MM.1S (cell line): ENCODE measurements around the gene LIPI.

Source experiments
- DNase-seq: peaks from one replicate; pipeline ENCODE4 v3.0.0-alpha.2; 2015
- H2AFZ ChIP-seq: fragments of 300-600 bp; sonication (generic); 2 replicates; pipeline ENCODE4 v1.6.0; 2016; ENCODE audit warnings: antibody characterized with exemption, low read length
- H3F3A ChIP-seq: fragments of 300-600 bp; sonication (generic); 2 replicates; pipeline ENCODE4 v1.6.1; 2016; ENCODE audit warnings: mild to moderate bottlenecking, antibody characterized with exemption, low read length, moderate library complexity, mixed read lengths; ENCODE audit not compliant: insufficient read depth
- H3K27ac ChIP-seq: fragments of 300-600 bp; sonication (generic); 2 replicates; pipeline ENCODE4 v1.5.1; 2016; ENCODE audit warnings: mild to moderate bottlenecking, low read length
- H3K27me3 ChIP-seq: fragments of 300-600 bp; sonication (generic); replicated peaks from 2 replicates; pipeline ENCODE4 v1.6.0; 2016; ENCODE audit warnings: low read length; ENCODE audit not compliant: insufficient read depth
- H3K36me3 ChIP-seq: fragments of 300-600 bp; sonication (generic); replicated peaks from 2 replicates; pipeline ENCODE4 v1.6.1; 2016; ENCODE audit warnings: mild to moderate bottlenecking, low read length, mixed read lengths; ENCODE audit not compliant: insufficient read depth
- H3K4me1 ChIP-seq: fragments of 300-600 bp; sonication (generic); 2 replicates; pipeline ENCODE4 v1.6.1; 2016; ENCODE audit warnings: low read length, mixed read lengths
- H3K4me2 ChIP-seq: fragments of 300-600 bp; sonication (generic); 2 replicates; pipeline ENCODE4 v1.6.0; 2016; ENCODE audit warnings: low read depth, low read length
- H3K4me3 ChIP-seq: fragments of 300-600 bp; sonication (generic); 2 replicates; pipeline ENCODE4 v1.5.1; 2016; ENCODE audit warnings: low read length, mixed read lengths
- H3K79me2 ChIP-seq: fragments of 300-600 bp; sonication (generic); 2 replicates; pipeline ENCODE4 v1.6.1; 2016; ENCODE audit warnings: mixed run types, low read length, mixed read lengths
- H3K9ac ChIP-seq: fragments of 300-600 bp; sonication (generic); 2 replicates; pipeline ENCODE4 v1.6.1; 2016; ENCODE audit warnings: low read length, mixed read lengths
- H3K9me2 ChIP-seq: fragments of 300-600 bp; sonication (generic); replicated peaks from 2 replicates; pipeline ENCODE4 v1.6.1; 2016; ENCODE audit warnings: mild to moderate bottlenecking, low read length, mixed read lengths; ENCODE audit not compliant: insufficient read depth
- H3K9me3 ChIP-seq: fragments of 300-600 bp; sonication (generic); replicated peaks from 2 replicates; pipeline ENCODE4 v1.6.1; 2016; ENCODE audit warnings: mild to moderate bottlenecking, low read length, mixed read lengths; ENCODE audit not compliant: insufficient read depth
- H4K20me1 ChIP-seq: fragments of 300-600 bp; sonication (generic); 2 replicates; pipeline ENCODE4 v1.6.1; 2016; ENCODE audit warnings: mild to moderate bottlenecking, low read length, moderate library complexity, mixed read lengths; ENCODE audit not compliant: insufficient read depth
- CTCF ChIP-seq: fragments of 300-600 bp; sonication (generic); IDR thresholded peaks from 2 replicates; pipeline ENCODE4 v1.5.1; 2016; ENCODE audit warnings: antibody characterized with exemption, low read length, mixed read lengths
- EZH2 ChIP-seq: fragments of 300-600 bp; sonication (generic); optimal IDR thresholded peaks from 2 replicates; pipeline ENCODE3; 2017; ENCODE audit warnings: low read depth, mild to moderate bottlenecking, antibody characterized with exemption, low read length, mixed read lengths
- EZH2phosphoT487 ChIP-seq: fragments of 300-600 bp; sonication (generic); IDR thresholded peaks from 2 replicates; pipeline ENCODE4 v1.6.1; 2018; ENCODE audit warnings: antibody characterized with exemption, low read length

LIPI gene

GRCh38 chr21:14099570-14099969 lies 111.2 kb downstream of the LIPI start:
- no peaks in the 10 kb centered on the region for H3K27me3 ChIP-seq
- H3K4me2 ChIP-seq: no peak overlapping the region
- no peak overlapping the region for H3K27ac ChIP-seq
- no peaks in the 10 kb centered on the region for H3F3A ChIP-seq
- DNase-seq: no peak
- no peak overlapping the region for H2AFZ ChIP-seq
- TF ChIP-seq EZH2phosphoT487 (no peak), CTCF (no peak), EZH2 (no peak)
- no peaks in the 10 kb centered on the region for H3K9me2 ChIP-seq
- H3K4me3 ChIP-seq: no peak overlapping the region
- H3K36me3 ChIP-seq: no peaks in the 10 kb centered on the region
- no peaks in the 10 kb centered on the region for H3K79me2 ChIP-seq
- H3K4me1 ChIP-seq: no peaks in the 10 kb centered on the region
- H3K9ac ChIP-seq: no peak overlapping the region
- no peaks in the 10 kb centered on the region for H3K9me3 ChIP-seq
- no peaks in the 10 kb centered on the region for H4K20me1 ChIP-seq

- no peaks in the 10 kb centered on the region for H3K4me1 ChIP-seq
- H3K27me3 ChIP-seq: no peaks in the 10 kb centered on the region
- H3F3A ChIP-seq: no peaks in the 10 kb centered on the region
- no peak overlapping the region for H3K4me3 ChIP-seq
- TF ChIP-seq EZH2phosphoT487: no peak
- no peak for DNase-seq
- no peak overlapping the region for H3K9ac ChIP-seq
- no peak overlapping the region for H2AFZ ChIP-seq
- H3K9me2 ChIP-seq: no peaks in the 10 kb centered on the region
- H3K36me3 ChIP-seq: no peaks in the 10 kb centered on the region
- H3K9me3 ChIP-seq: no peaks in the 10 kb centered on the region
- no peak overlapping the region for H3K27ac ChIP-seq
- H3K4me2 ChIP-seq: no peak overlapping the region
- H4K20me1 ChIP-seq: no peaks in the 10 kb centered on the region
- no peaks in the 10 kb centered on the region for H3K79me2 ChIP-seq
These were observed 112.8 kb downstream of the LIPI start for GRCh38 chr21:14097881-14098499.

GRCh38 chr21:14096577-14096976 lies 114.2 kb downstream of the LIPI start:
- DNase-seq: no peak
- no peak overlapping the region for H2AFZ ChIP-seq
- no peaks in the 10 kb centered on the region for H3K9me2 ChIP-seq
- no peak overlapping the region for H3K9ac ChIP-seq
- H3K9me3 ChIP-seq: no peaks in the 10 kb centered on the region
- H3K4me1 ChIP-seq: no peaks in the 10 kb centered on the region
- no peak overlapping the region for H3K4me3 ChIP-seq
- no peaks in the 10 kb centered on the region for H3F3A ChIP-seq
- H3K27me3 ChIP-seq: no peaks in the 10 kb centered on the region
- H3K36me3 ChIP-seq: no peaks in the 10 kb centered on the region
- H3K4me2 ChIP-seq: no peak overlapping the region
- TF ChIP-seq EZH2phosphoT487 (no peak), EZH2 (no peak), CTCF (no peak)
- H3K79me2 ChIP-seq: no peaks in the 10 kb centered on the region
- H3K27ac ChIP-seq: no peak overlapping the region
- no peaks in the 10 kb centered on the region for H4K20me1 ChIP-seq

GRCh38 chr21:14096172-14096571 lies 114.6 kb downstream of the LIPI start:
- Histone ChIP-seq H3K4me2 (no peak overlapping the region), H3K9me2 (no peaks in the 10 kb centered on the region), H3K27me3 (no peaks in the 10 kb centered on the region), H3K36me3 (no peaks in the 10 kb centered on the region), H3K4me3 (no peak overlapping the region), H3F3A (no peaks in the 10 kb centered on the region), H2AFZ (no peak overlapping the region), H3K27ac (no peak overlapping the region), H3K9me3 (no peaks in the 10 kb centered on the region), H3K79me2 (no peaks in the 10 kb centered on the region), H3K9ac (no peak overlapping the region), H4K20me1 (no peaks in the 10 kb centered on the region), H3K4me1 (no peaks in the 10 kb centered on the region)
- TF ChIP-seq CTCF (no peak), EZH2 (no peak), EZH2phosphoT487 (no peak)
- DNase-seq: no peak
